Activated naive CD8-positive, alpha-beta T cell treated with anti-CD3 and anti-CD28 coated beads for 36 hours (primary cell): Measurements from ENCODE around the gene B3GAT2. TPM values are rescaled to one million over a fixed set of nuclear protein-coding genes. Genes with fewer than 3 reads are reported as not detected.

ENCODE experiments used
- DNase-seq: peaks from one replicate; pipeline ENCODE4 v3.0.0; 2021
- H3K27ac Mint-ChIP-seq: one replicate; pipeline ENCODE4 v1.8.0; 2022; ENCODE audit warnings: mild to moderate bottlenecking, moderate library complexity, mixed read lengths
- H3K27me3 Mint-ChIP-seq: one replicate; pipeline ENCODE4 v1.8.0; 2022; ENCODE audit warnings: mild to moderate bottlenecking, mixed read lengths
- H3K36me3 Mint-ChIP-seq: one replicate; pipeline ENCODE4 v1.8.0; 2021; ENCODE audit warnings: mild to moderate bottlenecking, mixed read lengths
- H3K4me1 Mint-ChIP-seq: one replicate; pipeline ENCODE4 v1.8.0; 2021; ENCODE audit warnings: mixed read lengths
- H3K4me3 Mint-ChIP-seq: one replicate; pipeline ENCODE4 v1.8.0; 2022; ENCODE audit warnings: mild to moderate bottlenecking, moderate library complexity, mixed read lengths
- H3K9me3 Mint-ChIP-seq: one replicate; pipeline ENCODE4 v1.8.0; 2022; ENCODE audit warnings: mixed read lengths
- total RNA-seq, 2 experiments: library from RNA; stranded (reverse); gene quantifications; one replicate each; pipeline ENCODE4 v1.2.3, GENCODE V29; 2021

B3GAT2 gene
- total RNA-seq, 2 experiments from 2014 or later: 0.06 TPM; not detected in 1

DNA sequence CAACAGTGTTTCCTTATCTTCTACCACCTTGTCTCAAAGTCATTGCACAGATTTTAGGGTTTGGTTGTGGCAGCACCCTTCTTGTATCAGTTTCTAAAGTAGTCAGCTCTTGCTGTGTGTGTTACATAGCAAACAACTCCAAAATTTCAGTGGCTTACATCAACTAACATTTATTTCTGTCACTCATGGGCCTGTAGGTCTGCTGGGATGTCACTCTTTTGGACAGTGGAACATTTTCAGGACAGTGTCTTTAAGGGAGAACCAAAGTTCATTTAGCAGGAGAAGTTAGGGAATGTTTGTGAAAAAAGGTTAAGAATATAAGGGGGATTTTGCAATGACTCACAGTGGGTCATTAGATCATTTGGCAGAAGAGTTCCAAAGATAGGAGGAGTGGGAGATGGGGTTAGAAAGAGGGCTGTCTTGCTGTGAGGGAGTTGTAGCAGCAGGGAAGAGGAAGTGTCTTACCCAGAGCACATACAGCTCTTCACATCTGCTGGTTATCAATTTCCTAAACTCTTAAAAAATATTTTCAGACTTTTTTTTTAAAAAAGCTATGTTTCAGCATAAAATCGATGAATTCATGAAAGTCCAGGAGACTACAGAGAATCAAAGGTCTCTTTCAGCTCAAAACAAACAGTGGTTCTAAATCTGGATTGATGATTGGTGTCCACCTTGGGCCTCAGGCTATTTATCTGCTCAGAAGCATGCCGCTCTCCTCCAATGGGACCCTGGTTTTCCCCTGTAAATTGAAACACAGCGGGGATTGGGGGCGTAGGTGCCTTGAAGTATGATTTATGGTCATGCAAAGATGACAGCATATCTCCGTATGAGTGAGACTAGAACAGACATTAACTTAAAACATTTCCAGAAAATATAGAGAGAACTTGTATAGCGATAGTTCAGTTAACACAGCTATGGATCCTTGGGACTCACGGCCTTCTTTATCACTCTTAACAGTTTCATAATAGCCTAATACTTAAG, 117.3 kb downstream of the B3GAT2 start:
- peaks cover 6% of the 10 kb centered on the region for H3K4me1 Mint-ChIP-seq
- peaks cover 6% of the 10 kb centered on the region for H3K36me3 Mint-ChIP-seq
- no peaks in the 10 kb centered on the region for H3K27me3 Mint-ChIP-seq
- DNase-seq: no peak
- peak overlapping the region; percentile 40 for H3K27ac Mint-ChIP-seq
- H3K9me3 Mint-ChIP-seq: no peaks in the 10 kb centered on the region
- no peak overlapping the region for H3K4me3 Mint-ChIP-seq

DNA sequence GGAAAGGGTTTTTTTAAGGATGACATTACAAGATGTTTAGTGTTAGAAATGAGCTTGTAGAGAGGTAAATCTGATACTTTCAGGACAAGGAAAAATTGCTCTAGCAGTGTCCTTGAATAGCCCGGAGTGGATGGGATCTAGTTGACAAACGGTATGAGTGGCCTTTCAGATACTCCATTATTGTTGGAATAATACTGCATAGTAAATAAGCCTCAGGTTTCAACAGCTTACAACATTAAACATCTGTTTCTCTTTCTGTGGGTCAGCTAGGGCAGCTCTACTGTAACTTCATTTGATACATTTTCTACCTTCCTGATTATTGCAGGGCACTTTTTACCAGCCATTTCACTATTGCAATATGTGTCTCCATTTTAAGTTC, 118.0 kb downstream of the B3GAT2 start:
- Mint-ChIP-seq H3K4me1 (peaks cover 6% of the 10 kb centered on the region), H3K4me3 (no peak overlapping the region)

DNA sequence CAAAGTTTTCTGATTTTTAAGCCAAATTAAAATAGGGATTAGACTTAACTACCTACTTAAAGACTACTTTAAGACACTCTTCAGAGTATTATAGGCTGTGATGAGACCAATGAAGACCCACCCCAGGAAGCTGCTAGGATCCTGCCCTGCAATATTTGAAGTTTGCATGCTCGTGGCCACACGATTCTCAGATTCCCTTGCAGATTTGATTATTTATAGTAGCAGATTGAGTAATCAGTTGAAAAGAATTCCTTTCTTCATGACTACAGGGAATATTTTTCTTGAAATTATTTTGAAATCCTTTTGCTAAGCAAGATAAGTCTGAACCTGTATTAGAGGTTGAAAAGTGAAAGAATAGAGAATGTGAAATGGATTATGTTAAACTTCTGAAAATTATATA, 122.3 kb downstream of the B3GAT2 start:
- Mint-ChIP-seq H3K9me3 (peaks cover 3% of the 10 kb centered on the region), H3K27ac (no peak overlapping the region), H3K27me3 (no peaks in the 10 kb centered on the region), H3K36me3 (peaks cover 9% of the 10 kb centered on the region), H3K4me1 (peaks cover 7% of the 10 kb centered on the region), H3K4me3 (no peak overlapping the region)
- no peak for DNase-seq

More for the DNA sequence above, 118.0 kb downstream of the B3GAT2 start:
- no peak overlapping the region for H3K27ac Mint-ChIP-seq
- no peaks in the 10 kb centered on the region for H3K27me3 Mint-ChIP-seq
- no peaks in the 10 kb centered on the region for H3K9me3 Mint-ChIP-seq
- H3K36me3 Mint-ChIP-seq: peaks cover 6% of the 10 kb centered on the region
- no peak for DNase-seq

DNA sequence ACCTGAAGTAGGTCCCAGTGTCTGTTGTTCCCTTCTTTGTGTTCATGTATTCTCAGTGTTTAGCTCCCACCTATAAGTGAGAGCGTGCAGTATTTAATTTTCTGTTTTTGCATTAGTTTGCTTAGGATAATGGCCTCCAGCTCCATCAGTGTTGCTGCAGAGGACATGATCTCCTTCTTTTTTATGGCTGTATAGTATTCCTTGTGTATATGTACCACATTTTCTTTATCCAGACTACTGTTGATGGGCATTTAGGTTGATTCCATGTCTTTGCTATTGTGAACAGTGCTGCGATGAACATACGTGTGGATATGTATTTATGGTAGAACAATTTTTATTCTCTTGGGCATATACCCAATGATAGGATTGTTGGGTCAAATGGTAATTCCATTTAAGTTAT, 125.4 kb downstream of the B3GAT2 start:
- H3K27me3 Mint-ChIP-seq: no peaks in the 10 kb centered on the region
- H3K4me3 Mint-ChIP-seq: no peak overlapping the region
- no peak overlapping the region for H3K27ac Mint-ChIP-seq
- peaks cover 10% of the 10 kb centered on the region for H3K36me3 Mint-ChIP-seq
- no peak for DNase-seq
- H3K9me3 Mint-ChIP-seq: peaks cover 3% of the 10 kb centered on the region
- H3K4me1 Mint-ChIP-seq: peaks cover 17% of the 10 kb centered on the region

DNA sequence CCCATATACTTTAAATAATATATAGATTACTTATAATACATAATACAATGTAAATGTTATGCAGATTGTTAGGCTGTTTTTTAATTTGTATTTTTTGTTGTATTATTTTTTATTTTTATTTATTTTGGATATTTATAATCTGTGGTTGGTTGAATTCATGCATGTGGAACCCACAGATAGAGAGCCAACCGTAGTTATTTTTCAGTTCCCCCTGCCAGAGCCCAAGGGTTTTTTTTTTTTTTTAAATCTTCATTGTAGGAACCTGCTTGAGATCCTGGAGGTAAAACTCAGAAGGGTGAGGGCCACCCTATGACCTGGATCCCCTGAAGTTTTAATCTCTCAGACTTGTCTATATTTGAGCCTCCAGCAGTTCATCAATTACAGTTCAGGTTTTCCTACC, 133.2 kb downstream of the B3GAT2 start:
- Mint-ChIP-seq H3K4me1 (peaks cover 12% of the 10 kb centered on the region), H3K4me3 (no peak overlapping the region), H3K9me3 (peaks cover 7% of the 10 kb centered on the region), H3K27me3 (no peaks in the 10 kb centered on the region), H3K27ac (no peak overlapping the region), H3K36me3 (peaks cover 17% of the 10 kb centered on the region)
- no peak for DNase-seq

DNA sequence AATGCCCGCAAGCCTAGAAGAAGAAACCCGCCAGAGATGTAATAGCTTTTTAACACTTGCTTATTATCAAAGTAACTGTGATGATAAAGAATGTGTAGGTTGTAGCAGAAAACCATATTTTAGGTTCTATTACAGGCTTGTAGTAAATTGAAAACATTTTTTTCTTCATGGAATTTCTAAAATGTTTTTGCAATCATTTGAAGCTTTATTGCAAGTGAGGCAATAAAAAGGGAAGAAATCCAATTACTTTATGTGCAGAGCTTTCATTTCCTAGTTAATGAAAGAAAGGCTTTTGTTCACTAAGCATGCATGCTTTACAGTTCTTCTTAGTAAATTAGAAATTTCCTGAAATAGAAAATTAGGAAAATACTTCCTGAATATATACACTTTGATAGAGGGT, 135.1 kb downstream of the B3GAT2 start:
- Mint-ChIP-seq H3K27ac (no peak overlapping the region), H3K36me3 (peaks cover 16% of the 10 kb centered on the region), H3K4me1 (no peaks in the 10 kb centered on the region), H3K27me3 (no peaks in the 10 kb centered on the region), H3K4me3 (no peak overlapping the region), H3K9me3 (peaks cover 7% of the 10 kb centered on the region)
- no peak for DNase-seq

DNA sequence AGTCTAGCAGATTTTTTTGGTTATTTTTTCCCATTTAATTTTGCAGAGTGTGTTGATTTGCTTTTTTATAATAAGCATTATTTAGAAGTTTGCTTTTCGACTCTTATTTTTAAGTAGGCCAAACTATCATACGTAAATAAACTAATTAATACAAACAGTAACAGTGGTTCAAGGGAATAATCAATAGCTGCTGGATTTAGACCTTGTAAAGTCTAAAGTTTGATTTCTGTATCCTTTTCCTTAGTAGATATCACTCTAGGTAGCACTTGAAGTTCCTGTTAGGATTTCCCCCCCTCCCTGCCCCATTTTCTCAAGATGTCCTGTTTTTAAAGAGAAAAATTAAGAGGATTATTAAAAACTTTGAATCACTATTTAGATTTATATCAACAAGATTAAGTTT, 136.1 kb downstream of the B3GAT2 start:
- no peak overlapping the region for H3K4me3 Mint-ChIP-seq
- peaks cover 7% of the 10 kb centered on the region for H3K9me3 Mint-ChIP-seq
- H3K4me1 Mint-ChIP-seq: no peaks in the 10 kb centered on the region
- no peaks in the 10 kb centered on the region for H3K27me3 Mint-ChIP-seq
- no peak overlapping the region for H3K27ac Mint-ChIP-seq
- DNase-seq: no peak
- peaks cover 17% of the 10 kb centered on the region for H3K36me3 Mint-ChIP-seq

DNA sequence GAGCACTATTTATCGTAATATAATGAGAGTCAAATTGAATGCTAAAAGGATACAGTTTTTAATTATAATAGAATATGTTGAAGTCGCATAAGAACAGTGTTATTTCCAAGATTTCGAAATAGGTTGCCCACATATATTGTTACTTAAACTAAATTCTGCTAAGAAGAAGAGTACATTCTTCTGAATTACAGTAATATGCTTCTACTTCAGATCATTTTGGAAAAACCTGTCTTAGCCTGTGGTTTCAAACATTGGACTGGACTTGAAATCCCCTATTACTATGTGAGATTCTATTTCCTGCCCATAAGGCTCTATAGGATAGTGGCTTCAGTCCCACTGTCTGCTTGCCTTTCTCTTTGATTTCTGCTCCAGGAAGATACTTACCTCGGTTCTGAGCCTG, 137.2 kb downstream of the B3GAT2 start:
- H3K4me3 Mint-ChIP-seq: no peak overlapping the region
- H3K27me3 Mint-ChIP-seq: no peaks in the 10 kb centered on the region
- H3K9me3 Mint-ChIP-seq: peaks cover 7% of the 10 kb centered on the region
- no peaks in the 10 kb centered on the region for H3K4me1 Mint-ChIP-seq
- no peak for DNase-seq
- H3K27ac Mint-ChIP-seq: no peak overlapping the region
- H3K36me3 Mint-ChIP-seq: peaks cover 14% of the 10 kb centered on the region

DNA sequence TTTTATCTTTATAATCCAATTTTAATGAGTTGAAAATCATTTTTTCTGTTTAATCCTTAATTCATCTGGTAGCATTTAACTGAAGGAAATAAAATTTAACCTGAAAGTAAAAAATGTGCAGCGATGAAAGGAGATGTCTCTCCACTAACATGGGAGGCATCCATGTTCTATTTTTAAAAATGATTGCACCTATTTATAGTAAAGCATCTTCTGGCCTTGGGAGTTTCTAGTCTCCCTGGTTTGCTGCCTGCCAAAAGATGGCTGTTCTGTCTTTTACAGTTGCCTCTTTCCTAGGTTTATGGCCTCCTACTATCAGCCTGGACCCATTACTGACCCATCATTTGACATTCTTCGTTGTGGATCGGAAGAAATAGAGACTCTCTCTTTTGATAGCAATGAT, 143.0 kb downstream of the B3GAT2 start:
- Mint-ChIP-seq H3K36me3 (peaks cover 12% of the 10 kb centered on the region), H3K27me3 (no peaks in the 10 kb centered on the region), H3K4me3 (no peak overlapping the region), H3K4me1 (no peaks in the 10 kb centered on the region), H3K9me3 (no peaks in the 10 kb centered on the region), H3K27ac (no peak overlapping the region)
- DNase-seq: no peak

DNA sequence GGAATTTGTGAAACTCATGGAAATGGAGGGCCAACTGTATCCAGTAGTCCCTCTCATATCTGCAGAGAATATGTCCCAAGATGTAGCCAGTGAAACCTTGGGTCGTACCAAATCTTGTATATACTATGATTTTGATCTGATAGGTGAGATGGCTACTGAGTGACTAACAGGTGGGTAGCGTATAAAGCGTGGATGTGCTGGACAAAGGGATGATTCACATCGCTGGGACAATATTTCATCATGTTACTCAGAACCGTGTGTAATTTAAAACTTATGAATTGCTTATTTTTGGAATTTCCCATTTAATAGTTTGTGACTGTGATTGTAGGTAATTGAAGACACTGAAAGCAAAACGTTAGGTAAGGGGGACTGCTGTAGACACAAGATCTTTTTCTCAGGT, 145.1 kb downstream of the B3GAT2 start:
- H3K36me3 Mint-ChIP-seq: peaks cover 14% of the 10 kb centered on the region

More for the DNA sequence above, 145.1 kb downstream of the B3GAT2 start:
- Mint-ChIP-seq H3K27me3 (no peaks in the 10 kb centered on the region), H3K27ac (no peak overlapping the region), H3K4me1 (no peaks in the 10 kb centered on the region), H3K4me3 (no peak overlapping the region), H3K9me3 (no peaks in the 10 kb centered on the region)
- DNase-seq: no peak
